ENCODE results near the gene PLCB1.
A peak's percentile ranks its signal among the peaks of the same experiment; 100 is the strongest.

Gene PLCB1

DNA sequence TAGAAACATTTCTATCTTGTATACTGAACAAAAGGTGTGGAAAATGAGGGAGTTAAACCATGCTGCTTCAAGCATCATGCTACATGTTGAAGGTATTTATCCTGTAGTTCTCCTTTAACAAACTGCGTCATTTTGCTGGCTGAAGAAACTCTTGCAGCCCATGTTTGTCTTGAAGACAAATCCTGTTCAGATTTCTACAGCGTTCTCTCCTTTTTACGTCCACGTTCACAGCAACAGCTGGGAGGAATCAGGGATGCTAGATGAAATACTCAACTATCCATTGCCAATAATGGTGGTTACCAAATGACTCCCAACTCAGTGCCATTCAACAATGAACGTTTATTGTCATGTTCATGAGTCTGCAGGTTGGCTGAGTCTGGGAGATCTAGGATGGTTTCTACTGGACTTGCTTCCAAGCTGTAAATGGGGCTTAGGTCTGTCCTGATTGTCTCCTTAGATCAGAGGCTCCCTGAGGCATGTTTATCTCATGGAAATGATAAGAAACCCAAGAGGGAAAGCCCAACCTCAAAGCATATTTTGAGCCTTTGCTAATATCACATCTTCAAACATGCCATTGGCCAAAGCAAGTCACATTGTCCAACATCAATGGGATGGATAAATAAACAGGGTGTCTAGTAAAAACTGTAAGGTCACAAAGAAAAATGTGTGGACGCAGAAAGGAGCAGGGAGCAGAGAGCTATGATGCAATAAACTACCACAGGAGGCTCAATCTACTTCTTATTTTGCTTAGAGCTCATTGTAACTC lies 2.7 kb upstream of the PLCB1 start:
- DNase-seq: no peak

DNA sequence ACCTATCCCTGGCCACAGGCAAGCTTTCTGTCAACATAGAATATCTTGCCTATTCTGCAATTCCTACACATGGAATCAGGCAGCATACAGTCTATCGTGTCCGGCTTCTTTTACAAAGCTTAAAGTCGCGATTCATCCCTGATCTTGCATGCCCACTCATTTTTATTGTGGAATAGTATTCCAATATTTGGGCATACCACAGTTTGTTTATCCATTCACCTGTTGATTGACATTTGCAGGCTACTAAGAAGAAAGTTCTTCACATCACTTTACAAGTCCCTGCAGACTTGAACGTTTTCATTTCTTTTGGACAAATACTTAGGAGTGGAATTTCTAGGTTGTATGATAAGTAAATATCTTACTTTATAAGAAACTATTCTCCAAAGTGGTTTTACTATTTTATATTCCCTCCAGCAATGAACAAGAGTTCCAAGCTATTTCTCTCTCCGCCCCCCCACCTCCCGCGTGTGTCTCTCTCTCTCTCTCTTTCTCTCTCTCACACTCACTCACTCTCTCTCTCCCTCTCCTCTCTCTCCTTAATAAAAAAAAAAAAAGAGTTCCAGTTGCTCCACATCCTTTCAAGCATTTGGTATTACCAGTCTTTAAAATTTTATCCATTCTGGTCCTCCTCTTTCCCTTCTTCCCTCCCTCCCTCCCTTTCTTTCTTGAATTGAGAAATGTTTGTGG lies 1.1 kb upstream of the PLCB1 start:
- DNase-seq: no peak

DNA sequence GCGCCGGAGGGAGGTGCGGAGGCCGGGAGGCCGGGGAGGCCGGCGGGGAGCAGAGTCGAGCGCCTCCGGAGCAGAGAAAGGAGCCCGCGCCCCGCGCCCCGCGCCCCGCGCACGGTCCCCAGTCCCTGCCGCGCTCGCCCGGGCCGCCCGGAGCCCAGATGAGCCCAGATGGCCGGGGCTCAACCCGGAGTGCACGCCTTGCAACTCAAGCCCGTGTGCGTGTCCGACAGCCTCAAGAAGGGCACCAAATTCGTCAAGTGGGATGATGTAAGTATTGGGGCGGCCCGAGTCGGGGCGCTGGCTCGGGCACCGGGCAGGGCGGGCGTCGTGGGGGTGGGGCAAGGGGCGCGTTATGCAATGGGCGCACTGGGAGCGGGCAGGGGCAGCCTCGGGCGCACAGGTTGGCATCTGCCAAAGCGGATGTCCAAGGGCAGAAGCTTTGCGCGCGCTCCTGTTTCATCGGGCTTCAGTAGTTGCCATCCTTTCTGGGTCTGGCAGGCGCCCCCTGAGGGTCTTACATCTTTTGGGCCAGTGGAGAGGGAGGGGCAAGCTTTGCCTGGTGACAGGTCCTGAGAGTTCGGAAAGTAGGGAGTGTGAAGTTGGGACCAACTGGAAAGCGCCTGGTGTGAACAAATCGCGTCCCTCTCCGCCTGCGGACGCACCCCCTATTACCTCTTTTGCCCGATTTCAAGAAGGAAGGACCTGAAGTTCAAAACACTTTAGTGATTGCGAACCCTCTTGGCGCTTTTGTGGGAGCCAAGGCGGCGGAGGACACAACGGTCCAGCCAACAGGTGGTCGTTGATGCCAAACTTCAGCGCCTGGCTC lies 631 bp downstream of the PLCB1 start:
- DNase-seq: no peak

DNA sequence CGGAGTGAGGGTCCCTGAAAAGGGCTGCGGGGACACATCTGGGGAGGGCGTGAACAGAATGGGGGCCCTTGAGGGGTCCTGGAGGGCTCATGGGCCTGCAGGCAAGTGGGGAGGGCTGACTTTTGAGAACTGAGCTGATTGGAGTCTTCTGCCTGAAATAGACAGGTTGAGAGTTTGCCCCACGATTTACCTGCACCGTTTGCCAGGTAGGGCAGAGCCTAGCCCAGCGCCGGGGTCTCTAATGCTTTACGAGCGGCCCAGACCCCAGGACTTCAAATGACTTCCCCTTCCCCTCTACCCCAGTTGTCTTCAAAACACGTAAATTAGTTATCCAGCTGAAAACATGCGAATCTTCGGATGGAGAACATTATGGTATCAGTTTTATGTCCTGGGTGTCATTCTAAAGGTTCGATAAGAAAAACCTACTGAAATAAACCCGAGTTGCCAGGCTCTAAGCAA lies 1.3 kb downstream of the PLCB1 start:
- no peak for DNase-seq

DNA sequence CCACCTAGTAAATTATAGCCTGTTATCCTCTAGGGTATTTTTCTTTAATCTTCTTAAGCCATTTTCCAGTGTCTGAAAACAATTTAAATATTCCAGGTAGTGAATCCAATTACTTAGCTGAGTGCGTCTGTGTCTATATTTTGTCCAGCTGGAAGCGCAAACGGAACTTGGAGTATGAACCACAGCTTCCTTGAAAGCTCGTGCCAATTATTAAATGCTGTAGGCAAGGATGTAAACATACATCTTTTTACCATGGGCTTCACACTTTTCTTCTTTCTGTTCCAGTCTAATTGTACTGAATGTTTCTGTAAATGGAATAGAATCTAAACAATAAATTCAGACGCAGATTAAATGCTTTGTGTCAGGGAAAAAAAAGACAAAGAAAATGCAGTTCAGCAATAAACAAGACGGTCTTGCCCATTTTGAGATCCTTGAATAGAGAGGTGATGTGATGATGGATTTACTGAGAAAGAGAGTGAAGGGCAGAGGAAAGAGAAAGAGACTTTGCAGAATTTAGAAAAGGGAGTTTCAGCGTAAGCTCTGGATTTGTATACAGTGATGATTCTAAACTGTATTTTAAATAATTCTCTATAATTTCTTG lies 1.9 kb downstream of the PLCB1 start:
- DNase-seq: no peak

DNA sequence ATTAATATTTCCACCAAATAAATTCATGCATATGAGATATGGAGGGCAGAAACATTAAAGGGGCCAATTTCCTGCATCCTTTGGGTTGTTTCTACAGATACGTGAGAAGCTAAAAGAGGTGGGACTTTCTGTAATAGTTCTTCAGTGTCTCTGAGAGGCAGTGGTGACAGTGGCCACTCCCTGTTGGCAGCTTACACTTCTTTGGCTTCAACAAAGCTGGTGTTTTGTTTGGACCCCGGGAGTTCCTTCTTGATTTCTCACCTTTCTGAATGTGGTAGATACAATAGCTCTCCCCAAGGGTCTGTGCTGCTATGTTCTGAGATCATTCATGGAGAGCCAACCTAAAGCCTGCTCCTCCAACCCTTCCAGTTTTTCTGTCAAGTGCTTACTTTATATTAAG lies 7.8 kb downstream of the PLCB1 start:
- DNase-seq: no peak

DNA sequence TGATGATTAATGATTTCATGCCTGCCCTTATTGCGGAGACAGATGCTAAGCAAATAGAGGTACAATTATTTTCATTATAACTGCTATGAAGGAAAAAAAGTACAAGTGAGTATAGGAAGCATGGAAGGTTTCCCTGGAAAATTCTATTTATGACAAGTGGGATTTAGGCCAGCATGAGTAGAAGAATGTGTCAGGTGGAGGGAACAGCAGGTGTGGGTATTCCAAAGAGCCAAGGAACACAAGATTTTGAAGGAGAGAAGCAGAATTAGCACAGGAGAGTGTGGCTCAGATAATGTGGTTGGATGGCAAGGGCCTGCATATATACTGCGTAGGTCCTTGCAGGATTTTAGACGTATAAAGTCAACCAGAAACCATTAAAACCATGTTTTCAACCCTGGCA lies 11.4 kb downstream of the PLCB1 start:
- no peak for DNase-seq

DNA sequence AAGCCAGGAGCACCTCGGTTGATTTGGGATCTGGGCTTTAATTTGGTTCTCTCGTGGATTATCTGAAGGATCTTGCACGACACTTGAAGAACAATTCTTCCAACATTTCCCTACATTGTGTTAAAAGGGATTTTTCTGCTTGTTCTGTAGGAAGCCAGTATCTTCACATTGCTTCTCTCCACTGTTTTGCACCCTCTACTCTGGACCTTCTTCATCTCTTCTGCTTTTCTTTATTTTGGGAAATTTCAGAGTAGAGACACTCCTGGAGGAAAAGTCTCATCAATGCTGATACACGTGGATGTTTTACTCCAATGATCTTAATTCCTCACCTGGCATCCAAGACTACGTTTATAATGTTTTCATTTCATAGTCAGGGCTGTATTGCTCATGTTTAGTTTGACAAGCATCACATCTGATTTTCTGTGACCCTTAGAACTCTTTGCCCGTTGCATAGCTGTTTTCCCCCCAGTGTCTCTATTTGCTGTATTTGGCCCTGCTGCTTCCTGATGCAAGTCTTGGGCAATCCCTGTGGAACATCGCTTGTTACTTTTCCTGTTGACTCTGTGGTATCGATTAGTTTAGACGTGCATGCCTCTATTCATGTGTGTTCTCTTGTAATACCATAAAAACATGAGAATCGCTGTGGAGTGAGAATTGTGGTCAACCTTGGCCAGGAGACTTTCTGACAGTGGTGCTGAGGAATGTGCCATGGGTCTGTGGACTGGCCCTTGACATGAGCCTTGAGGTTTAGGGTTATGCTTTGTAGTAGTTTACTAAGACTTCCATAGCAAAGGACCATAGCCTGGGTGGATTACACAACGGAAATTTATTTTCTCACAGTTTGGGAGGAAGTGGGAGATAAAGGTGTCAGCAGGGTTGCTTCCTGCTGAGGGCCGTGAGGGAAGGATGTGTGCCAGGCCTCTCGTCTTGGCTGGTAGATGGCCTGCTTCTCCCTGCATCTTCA lies 12.5 kb downstream of the PLCB1 start:
- DNase-seq: peak; percentile 81

DNA sequence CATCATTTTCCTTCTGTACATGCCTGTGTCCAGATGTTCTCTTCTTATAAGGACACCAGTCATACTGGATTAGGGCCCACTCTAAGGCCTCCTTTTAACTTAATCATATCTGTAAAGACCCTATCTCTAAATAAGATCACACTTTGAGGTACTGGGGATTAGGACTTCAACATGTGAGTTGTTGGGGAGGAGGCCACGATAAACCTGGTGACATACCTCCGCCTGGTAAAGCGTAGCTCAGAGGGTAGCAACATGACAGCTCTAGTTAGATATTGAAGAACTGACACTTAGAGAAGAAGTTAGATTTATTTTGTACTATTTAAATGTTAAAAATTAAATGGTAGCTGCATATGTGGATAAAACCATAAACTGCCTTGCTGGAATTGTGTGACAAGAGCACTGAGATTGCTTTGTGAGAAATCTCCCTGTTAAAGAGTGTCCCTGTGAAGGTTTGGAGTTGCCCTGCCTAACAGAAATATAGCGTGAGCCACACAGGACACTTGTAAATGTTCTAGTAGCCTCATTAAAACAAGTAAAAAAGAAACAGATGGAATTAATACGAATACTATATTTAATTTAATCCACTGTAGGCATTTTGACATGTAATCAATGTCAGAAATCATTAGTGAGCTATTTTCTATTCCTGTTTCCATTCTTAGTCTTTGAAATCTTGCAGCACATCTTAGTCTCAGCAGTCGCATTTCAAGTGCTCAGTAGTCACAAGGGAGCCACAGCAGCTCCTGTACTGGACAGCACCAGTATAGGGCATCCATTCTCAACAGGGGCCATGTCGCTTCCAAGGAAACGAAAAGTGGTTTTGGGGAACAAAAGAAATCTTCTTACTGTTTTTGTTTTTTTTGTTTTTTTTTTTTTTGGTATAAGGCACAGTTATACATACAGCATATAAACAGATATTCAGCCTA lies 13.4 kb downstream of the PLCB1 start:
- DNase-seq: no peak

DNA sequence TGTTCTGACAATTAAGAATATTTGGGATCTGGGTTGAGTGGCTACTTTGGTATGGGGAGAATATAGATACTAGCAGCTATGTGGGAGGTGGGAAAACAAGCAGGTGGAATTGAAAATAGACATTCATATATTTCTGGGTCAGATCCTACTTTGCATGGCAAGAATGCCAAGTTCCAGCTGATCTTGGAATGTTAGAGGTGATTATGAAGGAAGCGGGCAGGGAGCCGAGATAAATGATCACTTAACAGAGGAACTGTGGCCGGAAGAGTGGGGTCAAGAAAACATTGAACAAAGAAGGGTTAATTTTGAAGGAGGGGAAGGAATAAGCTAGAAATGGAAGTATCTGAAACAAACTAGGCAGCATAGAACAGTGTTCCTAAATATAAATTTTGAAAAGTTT lies 15.4 kb downstream of the PLCB1 start:
- no peak for DNase-seq

DNA sequence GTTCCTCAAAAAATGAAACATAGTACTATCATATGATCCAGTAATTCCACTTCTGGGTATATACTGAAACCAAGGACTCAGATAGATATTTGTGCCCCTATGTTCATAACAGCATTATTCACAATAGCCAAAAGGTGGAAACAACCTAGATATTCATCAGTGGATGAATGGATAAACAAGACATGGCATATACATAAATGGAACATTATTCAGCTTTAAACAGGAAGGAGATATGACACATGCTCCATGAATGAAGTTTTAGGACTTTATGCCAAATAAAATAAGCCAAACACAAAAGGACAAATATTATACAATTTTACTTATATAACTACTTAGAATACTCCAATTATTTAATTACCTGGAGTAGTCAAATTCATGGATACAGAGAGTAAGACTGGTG lies 16.4 kb downstream of the PLCB1 start:
- DNase-seq: no peak

DNA sequence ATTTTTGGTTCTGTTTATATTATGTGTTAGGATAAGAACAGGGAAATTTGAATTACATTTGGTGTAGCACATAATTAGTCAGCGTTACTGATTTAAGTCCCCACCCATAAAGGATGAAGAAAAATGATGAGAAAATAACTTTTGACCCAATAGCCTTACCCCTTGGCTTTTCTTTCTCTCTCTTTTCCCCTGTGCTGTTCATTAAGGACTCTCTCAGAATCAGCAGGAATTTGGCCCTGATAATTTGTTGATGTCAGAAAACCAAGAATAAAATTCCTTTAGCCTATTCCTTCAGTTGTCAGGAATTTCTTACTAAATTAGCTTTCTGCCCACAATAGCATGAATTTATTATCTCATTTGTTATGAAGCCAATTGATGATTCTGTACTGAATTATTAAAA lies 18.5 kb downstream of the PLCB1 start:
- DNase-seq: peak; percentile 35

DNA sequence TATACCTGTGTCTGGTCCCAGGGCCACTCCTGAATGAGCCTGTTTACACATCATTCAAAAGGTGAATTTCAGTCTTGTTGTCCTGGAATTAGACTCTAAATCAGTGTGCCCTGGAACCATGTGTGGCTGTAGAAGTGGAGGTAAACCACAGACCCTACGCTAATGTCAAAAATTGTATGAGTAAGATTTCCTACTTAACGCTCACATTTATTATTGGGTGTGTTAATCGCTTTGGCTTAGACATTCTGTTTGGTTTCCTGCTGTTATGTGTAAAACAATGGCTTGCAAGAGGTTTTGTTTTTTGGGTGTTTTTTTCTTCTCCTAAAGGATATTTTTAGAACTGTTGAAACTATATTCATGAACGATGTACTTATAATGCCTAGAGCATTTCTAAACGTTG lies 19.3 kb downstream of the PLCB1 start:
- peak; percentile 28 for DNase-seq

DNA sequence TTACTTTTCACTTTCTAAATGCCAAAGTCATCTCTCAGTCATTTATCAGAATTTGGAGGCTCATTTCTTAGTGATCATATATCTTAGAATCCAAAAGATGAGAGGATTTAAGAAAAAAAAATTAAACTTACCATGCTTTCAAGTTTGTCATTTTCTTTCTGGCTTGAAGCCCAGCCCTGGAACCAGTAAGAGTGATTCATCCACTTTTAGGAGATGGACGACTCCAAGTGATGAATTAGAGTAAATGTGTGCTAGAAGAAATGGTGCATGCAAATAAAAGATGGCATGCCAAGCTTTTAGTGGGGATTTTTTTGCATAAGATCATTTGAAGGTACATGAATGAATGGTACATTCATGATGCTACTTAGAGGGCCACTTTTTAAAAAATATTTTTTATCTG lies 20.1 kb downstream of the PLCB1 start:
- DNase-seq: peak; percentile 75

DNA sequence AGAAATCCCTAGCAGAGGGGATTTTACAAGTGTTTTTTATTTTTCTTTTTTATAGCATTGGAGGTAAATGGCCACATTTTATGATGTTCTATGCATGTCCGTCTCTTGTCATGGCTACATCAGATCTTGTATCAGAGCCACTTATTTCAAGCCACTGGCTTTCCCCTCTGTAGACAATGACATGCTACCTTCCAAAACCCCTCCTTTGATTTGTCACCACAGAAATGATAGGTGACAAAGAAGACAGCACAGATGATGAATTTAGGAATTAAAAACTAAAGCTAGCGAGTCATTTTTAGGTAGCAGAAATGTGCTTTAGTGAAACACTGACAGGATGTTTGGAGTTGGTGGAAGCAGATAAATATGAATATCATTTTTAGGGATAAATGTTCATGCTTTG lies 20.8 kb downstream of the PLCB1 start:
- no peak for DNase-seq

DNA sequence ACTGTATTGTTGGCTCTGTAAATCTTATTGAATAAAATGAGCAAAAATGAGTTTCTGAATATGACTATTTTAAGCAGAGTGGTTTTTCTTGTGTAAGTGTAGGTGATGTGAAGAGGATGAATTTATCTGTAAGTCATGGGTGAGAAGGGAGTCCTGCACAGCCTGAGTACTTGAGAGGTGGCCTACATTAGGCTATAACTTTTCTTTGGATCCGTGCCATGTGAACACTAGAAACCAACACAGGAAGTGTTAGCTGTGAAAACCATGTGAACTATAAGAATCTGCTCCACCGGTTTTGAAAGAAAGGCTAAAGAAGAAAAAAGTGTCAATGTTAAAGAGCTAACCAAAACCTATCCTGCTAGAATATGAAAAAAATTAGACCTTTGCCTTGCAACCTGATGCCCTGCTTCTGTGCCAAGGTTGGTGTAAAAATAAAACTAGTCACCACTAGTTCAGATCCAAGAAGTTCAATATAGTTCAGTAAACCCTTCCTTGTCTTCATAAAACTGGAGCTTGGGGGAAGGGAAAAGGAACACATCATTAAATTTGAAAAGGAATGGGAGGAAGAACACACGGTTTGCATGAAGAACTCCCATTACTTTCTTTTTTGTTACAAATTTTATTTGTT lies 21.3 kb downstream of the PLCB1 start:
- peak; percentile 38 for DNase-seq

DNA sequence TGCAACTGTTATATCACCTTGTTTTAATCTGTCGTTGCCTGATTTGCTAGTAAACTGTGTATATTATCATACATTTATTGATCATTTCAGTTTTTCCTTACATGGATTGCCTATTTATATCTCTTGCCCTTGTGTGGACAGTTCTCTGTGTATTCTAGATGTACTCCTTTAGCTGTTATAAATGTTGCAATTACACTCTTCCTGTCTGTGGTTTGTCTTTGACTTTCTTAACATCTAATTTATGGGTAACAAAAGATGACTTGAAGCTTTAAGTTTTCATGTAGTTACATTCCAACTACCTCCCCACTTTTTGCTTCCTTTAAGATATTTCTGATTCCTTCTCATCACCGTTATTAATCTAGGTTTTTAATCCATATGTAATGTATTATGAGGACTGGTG lies 22.6 kb downstream of the PLCB1 start:
- DNase-seq: peak; percentile 59

DNA sequence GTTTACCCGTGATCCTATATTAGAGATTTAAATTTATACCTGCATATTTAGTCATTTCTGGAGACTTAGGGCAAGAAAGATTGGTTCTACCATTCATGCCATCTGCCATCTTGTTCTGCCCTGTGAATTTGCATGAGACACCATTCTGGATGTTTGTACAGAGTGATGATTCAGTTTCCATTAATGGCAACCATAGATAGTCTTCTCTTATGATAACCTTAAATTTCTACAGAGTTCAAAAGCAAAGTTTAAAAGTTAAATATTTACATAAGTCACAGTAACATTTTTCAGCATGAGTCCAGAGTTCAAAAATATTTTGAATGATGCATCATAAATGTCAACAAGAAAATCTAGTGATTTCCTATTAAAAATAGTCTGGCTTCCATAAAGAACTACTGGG lies 23.2 kb downstream of the PLCB1 start:
- DNase-seq: no peak

DNA sequence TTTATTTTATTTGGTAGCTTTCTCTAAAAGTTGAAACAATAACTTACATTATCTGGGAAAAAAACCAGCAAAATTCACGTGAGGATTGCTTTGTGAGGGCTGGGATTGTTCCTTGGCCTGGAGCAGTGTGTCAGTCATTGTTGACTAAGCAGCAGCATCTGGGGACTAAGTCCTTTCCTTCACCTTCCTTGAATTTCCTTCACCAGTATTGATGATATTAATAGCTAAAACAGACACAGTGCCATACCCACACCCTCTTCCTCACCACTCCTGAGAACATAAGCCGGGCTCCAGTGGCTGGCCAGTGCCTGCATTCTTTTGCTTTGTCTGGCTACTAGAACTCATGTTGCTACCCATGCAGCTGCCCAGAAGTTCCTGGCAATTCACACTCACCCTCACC lies 23.7 kb downstream of the PLCB1 start:
- DNase-seq: no peak

All from fibroblast of skin of abdomen (primary cell).